WI38 (cell line): ENCODE results near the gene EXTL1.

ENCODE experiments used
- H3K4me3 ChIP-seq: 2 replicates; pipeline ENCODE4 v1.5.1; 2011; ENCODE audit warnings: low read depth, mild to moderate bottlenecking, control low read depth, low read length
- CTCF ChIP-seq: IDR thresholded peaks from 2 replicates; pipeline ENCODE4 v1.5.1; 2012; ENCODE audit warnings: low read depth, mild to moderate bottlenecking, control low read depth, low read length

Gene EXTL1

GRCh38 chr1:26021647-26022403, at the start of gene EXTL1:
Gene EXTL1, plus strand, starts transcription at chr1:26021775. Its CDS starts 872 bp downstream, at chr1:26022647.
- no peak for TF ChIP-seq CTCF
- peak within 1 kb of the TSS; percentile 22; the same call in 1 of the 2 replicates for H3K4me3 ChIP-seq

- H3K4me3 ChIP-seq = no peak overlapping the region
- TF ChIP-seq CTCF = no peak
Observed at GRCh38 chr1:25971811-25972180, 49.8 kb upstream of the EXTL1 start.

- no peak overlapping the region for H3K4me3 ChIP-seq
- TF ChIP-seq CTCF = no peak
Observed at GRCh38 chr1:25973610-25974321, 47.8 kb upstream of the EXTL1 start.

- no peak for TF ChIP-seq CTCF
Observed at GRCh38 chr1:25977801-25978200, 43.8 kb upstream of the EXTL1 start.

GRCh38 chr1:25978403-25978802, 43.2 kb upstream of the EXTL1 start:
- no peak overlapping the region for H3K4me3 ChIP-seq
- TF ChIP-seq CTCF = no peak

More at GRCh38 chr1:25977801-25978200, 43.8 kb upstream of the EXTL1 start:
- no peak overlapping the region for H3K4me3 ChIP-seq

- H3K4me3 ChIP-seq = no peak overlapping the region
- no peak for TF ChIP-seq CTCF
Observed at GRCh38 chr1:25979210-25979609, 42.4 kb upstream of the EXTL1 start.

- no peak overlapping the region for H3K4me3 ChIP-seq
- TF ChIP-seq CTCF = no peak
Observed at GRCh38 chr1:25985171-25985570, 36.4 kb upstream of the EXTL1 start.
